Measurements from ENCODE around the gene REL. TPM values are rescaled to one million over a fixed set of nuclear protein-coding genes. Genes with fewer than 3 reads are reported as not detected.

Gene REL
- total and polyA plus RNA-seq, 2 of the 4 experiments (the other 2 are of a cell fraction), result 1.3 to 4.3 TPM

DNA sequence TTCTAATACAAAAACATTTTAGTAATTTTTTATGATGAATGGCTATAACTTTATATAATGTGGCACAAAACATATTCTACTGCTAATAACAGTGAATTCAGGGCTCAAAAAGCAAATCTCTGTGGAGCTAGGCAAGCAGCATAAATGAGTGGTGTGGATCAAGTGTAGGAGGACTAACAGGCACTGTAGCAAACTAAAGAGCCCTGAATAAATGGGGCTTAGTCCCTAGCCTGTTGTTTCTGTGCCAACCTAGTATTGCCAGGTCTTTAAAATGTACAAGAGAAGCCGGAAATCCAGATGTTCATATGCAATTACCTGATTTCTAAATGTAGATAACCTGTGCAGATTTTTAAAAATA is 18.5 kb downstream of the REL start:
- no peak overlapping the region for H4K5ac ChIP-seq (ENCODE audit: low read depth, low read length)
- no peak overlapping the region for H3K18ac ChIP-seq (ENCODE audit: low read depth, low read length)
- ATAC-seq (ENCODE audit: low read depth) (no peak), DNase-seq (no peak)
- no peak overlapping the region for H3K4me2 ChIP-seq (ENCODE audit: low read depth, low read length)
- no peak overlapping the region for H3K23ac ChIP-seq (ENCODE audit: low read depth, low read length)
- no peak overlapping the region for H2BK15ac ChIP-seq (ENCODE audit: low read depth, low read length)
- no peak overlapping the region for H2BK20ac ChIP-seq (ENCODE audit: low read depth, low read length)
- H3K79me1 ChIP-seq (ENCODE audit: low read depth in 1 of 2, low read length in 2 of 2), result no peaks in the 10 kb centered on the region
- H3K4ac ChIP-seq (ENCODE audit: low read depth, low read length), result no peak overlapping the region
- no peaks in the 10 kb centered on the region for H3K9me3 ChIP-seq (ENCODE audit: control insufficient read depth, insufficient read depth, low read length)
- no peak overlapping the region for H4K91ac ChIP-seq (ENCODE audit: insufficient read depth, low read depth, low read length)
- no peak for TF ChIP-seq SMC3 (IDR thresholded peaks at IDR 0.05; ENCODE audit: low read depth, low read length)
- TF ChIP-seq, protein P1, sequence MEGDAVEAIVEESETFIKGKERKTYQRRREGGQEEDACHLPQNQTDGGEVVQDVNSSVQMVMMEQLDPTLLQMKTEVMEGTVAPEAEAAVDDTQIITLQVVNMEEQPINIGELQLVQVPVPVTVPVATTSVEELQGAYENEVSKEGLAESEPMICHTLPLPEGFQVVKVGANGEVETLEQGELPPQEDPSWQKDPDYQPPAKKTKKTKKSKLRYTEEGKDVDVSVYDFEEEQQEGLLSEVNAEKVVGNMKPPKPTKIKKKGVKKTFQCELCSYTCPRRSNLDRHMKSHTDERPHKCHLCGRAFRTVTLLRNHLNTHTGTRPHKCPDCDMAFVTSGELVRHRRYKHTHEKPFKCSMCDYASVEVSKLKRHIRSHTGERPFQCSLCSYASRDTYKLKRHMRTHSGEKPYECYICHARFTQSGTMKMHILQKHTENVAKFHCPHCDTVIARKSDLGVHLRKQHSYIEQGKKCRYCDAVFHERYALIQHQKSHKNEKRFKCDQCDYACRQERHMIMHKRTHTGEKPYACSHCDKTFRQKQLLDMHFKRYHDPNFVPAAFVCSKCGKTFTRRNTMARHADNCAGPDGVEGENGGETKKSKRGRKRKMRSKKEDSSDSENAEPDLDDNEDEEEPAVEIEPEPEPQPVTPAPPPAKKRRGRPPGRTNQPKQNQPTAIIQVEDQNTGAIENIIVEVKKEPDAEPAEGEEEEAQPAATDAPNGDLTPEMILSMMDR (conservative IDR thresholded peaks at IDR 0.05; ENCODE audit: low read depth, low read length), result no peak
- TF ChIP-seq, protein P2, sequence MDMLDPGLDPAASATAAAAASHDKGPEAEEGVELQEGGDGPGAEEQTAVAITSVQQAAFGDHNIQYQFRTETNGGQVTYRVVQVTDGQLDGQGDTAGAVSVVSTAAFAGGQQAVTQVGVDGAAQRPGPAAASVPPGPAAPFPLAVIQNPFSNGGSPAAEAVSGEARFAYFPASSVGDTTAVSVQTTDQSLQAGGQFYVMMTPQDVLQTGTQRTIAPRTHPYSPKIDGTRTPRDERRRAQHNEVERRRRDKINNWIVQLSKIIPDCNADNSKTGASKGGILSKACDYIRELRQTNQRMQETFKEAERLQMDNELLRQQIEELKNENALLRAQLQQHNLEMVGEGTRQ (IDR thresholded peaks at IDR 0.05; ENCODE audit: low read depth, low read length), result no peak
- no peak for TF ChIP-seq MAZ (IDR thresholded peaks at IDR 0.05; ENCODE audit: borderline replicate concordance, low read depth, low read length)
- no peak for TF ChIP-seq RCOR1 (IDR thresholded peaks at IDR 0.05; ENCODE audit: insufficient replicate concordance, low read length)
- TF ChIP-seq CEBPB (IDR thresholded peaks at IDR 0.05; ENCODE audit: low read depth, low read length), result no peak
- TF ChIP-seq, protein P3, sequence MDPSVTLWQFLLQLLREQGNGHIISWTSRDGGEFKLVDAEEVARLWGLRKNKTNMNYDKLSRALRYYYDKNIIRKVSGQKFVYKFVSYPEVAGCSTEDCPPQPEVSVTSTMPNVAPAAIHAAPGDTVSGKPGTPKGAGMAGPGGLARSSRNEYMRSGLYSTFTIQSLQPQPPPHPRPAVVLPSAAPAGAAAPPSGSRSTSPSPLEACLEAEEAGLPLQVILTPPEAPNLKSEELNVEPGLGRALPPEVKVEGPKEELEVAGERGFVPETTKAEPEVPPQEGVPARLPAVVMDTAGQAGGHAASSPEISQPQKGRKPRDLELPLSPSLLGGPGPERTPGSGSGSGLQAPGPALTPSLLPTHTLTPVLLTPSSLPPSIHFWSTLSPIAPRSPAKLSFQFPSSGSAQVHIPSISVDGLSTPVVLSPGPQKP (IDR thresholded peaks at IDR 0.05; ENCODE audit: borderline replicate concordance, low read depth, low read length), result no peak
- no peak for TF ChIP-seq CHD1 (IDR thresholded peaks at IDR 0.05; ENCODE audit: low read depth, low read length)
- no peak for TF ChIP-seq NFE2L2 (IDR thresholded peaks at IDR 0.05; ENCODE audit: low read depth, low read length)
- TF ChIP-seq MAFK (IDR thresholded peaks at IDR 0.05; ENCODE audit: low read depth, low read length), result no peak
- no peak for TF ChIP-seq BHLHE40 (IDR thresholded peaks at IDR 0.05; ENCODE audit: low read depth, low read length)
- TF ChIP-seq RFX5 (IDR thresholded peaks at IDR 0.05; ENCODE audit: low read depth, low read length), result no peak
- TF ChIP-seq RAD21 (IDR thresholded peaks at IDR 0.05; ENCODE audit: low read length), result no peak
- TF ChIP-seq FOS (IDR thresholded peaks at IDR 0.05; ENCODE audit: low read depth, low read length), result no peak
- TF ChIP-seq MXI1 (IDR thresholded peaks at IDR 0.05; ENCODE audit: borderline replicate concordance, low read depth, low read length), result no peak
- TF ChIP-seq POLR2A (IDR thresholded peaks at IDR 0.05; ENCODE audit: low read depth, low read length), result no peak
- no peak overlapping the region for H3K4me3 ChIP-seq (ENCODE audit: insufficient read depth, low read depth, low read length)
- in situ Hi-C loops (cut with MboI; ENCODE audit: low sequenced_read_pairs), result no loop called here
- H3K14ac ChIP-seq (replicated peaks; ENCODE audit: low read depth, low read length), result no peak overlapping the region
- WGBS, 2 experiments (ENCODE audit: extremely low coverage in 2 of 2, insufficient read length in 1 of 2), result no CpG with 5 or more reads among the region's 1 CpG
- H4K8ac ChIP-seq (ENCODE audit: low read depth in 2 of 2, low read length in 2 of 2), result no peak overlapping the region
- H3K36me3 ChIP-seq (ENCODE audit: control insufficient read depth, insufficient read depth, low read length), result peaks cover 12% of the 10 kb centered on the region
- no peak overlapping the region for H2BK120ac ChIP-seq (ENCODE audit: low read depth, low read length)
- no peak overlapping the region for H3K27ac ChIP-seq (ENCODE audit: insufficient read depth, low read length)
- H2BK5ac ChIP-seq (ENCODE audit: low read depth, low read length, poor library complexity, severe bottlenecking), result no peak overlapping the region
- dilution Hi-C loops (cut with HindIII; ENCODE audit: low sequenced_read_pairs, unreplicated experiment), result no loop called here
- H3K9me1 ChIP-seq (ENCODE audit: insufficient read depth, low read length), result no peaks in the 10 kb centered on the region
- no peak overlapping the region for H3K56ac ChIP-seq (ENCODE audit: extremely low read depth, insufficient read depth, low read length)
- no peak overlapping the region for H2AK9ac ChIP-seq (replicated peaks; ENCODE audit: low read depth, low read length, poor library complexity)
- ChIA-PET CTCF (no interaction called here), POLR2A (ENCODE audit: unreplicated experiment) (no interaction called here)
- no peaks in the 10 kb centered on the region for H3K4me1 ChIP-seq (ENCODE audit: control insufficient read depth, insufficient read depth, low read length)
- intact Hi-C loops (cut with micrococcal nuclease), result no loop called here
- H2AFZ ChIP-seq (replicated peaks; ENCODE audit: low read length, poor library complexity), result no peak overlapping the region
- H3K9ac ChIP-seq (ENCODE audit: low read depth, low read length), result no peak overlapping the region
- no peak overlapping the region for H2AK5ac ChIP-seq (ENCODE audit: low read depth, low read length)
- H3K27me3 ChIP-seq (ENCODE audit: control insufficient read depth, insufficient read depth, low read length), result no peaks in the 10 kb centered on the region
- H4K20me1 ChIP-seq (ENCODE audit: insufficient read depth, low read length), result no peaks in the 10 kb centered on the region
- BruUV-seq (replicated peaks), result no TSS peak

All from IMR-90 (cell line).